Brain microvascular endothelial cell (primary cell): ENCODE results near the gene CYP4F12.
"Not testable (repeated sequence)": the region's sequence is repeated elsewhere in the genome, so short reads cannot be mapped to it uniquely, and the experiment has no call there.

Experiments used
- DNase-seq: peaks from one replicate; pipeline ENCODE4 v3.0.0-alpha.2; 2020
- H3K27ac ChIP-seq: fragments of 250-450 bp; sonication (Bioruptor Pico); 2 replicates; pipeline ENCODE4 v1.5.1; 2020; ENCODE audit warnings: mild to moderate bottlenecking, moderate library complexity
- H3K27me3 ChIP-seq: fragments of 250-450 bp; sonication (Bioruptor Pico); replicated peaks from 2 replicates; pipeline ENCODE4 v1.5.1; 2020; ENCODE audit warnings: mild to moderate bottlenecking
- H3K36me3 ChIP-seq: fragments of 250-450 bp; sonication (Bioruptor Pico); replicated peaks from 2 replicates; pipeline ENCODE4 v1.5.1; 2020; ENCODE audit warnings: mild to moderate bottlenecking
- H3K4me3 ChIP-seq: 2 replicates; pipeline ENCODE4 v1.5.1; 2011; ENCODE audit warnings: low read depth, mild to moderate bottlenecking, control low read depth, low read length, moderate library complexity
- CTCF ChIP-seq: IDR thresholded peaks from 2 replicates; pipeline ENCODE4 v1.5.1; 2011; ENCODE audit warnings: low read depth, mild to moderate bottlenecking, moderate library complexity, low read length, control low read depth, inconsistent platforms; ENCODE audit errors: missing control alignments
- in situ Hi-C: cut with HindIII; loops from 2 replicates; pipeline ENCODE4 v1.10.0; 2017; ENCODE audit warnings: low sequenced_read_pairs, low pct_ligation_motif_present

CYP4F12 gene

DNA sequence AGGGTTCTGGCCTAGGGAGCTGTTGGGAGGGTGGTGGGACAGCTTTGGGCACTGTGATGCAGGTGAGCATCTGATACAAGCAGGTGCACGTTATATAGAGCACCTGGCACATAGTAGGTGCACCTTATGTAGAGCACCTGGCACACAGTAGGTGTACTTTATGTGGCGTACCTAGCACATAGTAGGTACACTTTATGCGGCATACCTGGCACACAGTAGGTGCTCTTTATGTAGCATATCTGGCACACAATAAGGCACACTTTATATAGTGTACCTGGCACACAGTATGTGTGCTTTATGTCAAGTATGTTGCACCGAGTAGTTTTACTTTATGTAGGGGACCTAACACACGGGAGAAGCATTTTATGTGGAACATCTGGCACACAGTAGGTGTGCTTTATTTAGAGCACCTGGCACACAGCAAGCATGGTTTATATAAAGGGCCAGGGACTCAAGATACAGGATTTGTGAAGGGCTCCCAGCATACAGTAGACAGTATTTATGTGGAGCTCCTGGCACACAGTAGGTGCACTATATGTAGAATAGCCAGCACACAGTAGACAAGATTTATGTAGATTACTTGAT, 1.6 kb upstream of the CYP4F12 start:
- no peak overlapping the region for H3K4me3 ChIP-seq
- H3K27ac ChIP-seq, result no peak overlapping the region
- no peaks in the 10 kb centered on the region for H3K27me3 ChIP-seq
- no peak for TF ChIP-seq CTCF
- no peaks in the 10 kb centered on the region for H3K36me3 ChIP-seq
- in situ Hi-C loops, result no loop called here
- DNase-seq, result no peak

DNA sequence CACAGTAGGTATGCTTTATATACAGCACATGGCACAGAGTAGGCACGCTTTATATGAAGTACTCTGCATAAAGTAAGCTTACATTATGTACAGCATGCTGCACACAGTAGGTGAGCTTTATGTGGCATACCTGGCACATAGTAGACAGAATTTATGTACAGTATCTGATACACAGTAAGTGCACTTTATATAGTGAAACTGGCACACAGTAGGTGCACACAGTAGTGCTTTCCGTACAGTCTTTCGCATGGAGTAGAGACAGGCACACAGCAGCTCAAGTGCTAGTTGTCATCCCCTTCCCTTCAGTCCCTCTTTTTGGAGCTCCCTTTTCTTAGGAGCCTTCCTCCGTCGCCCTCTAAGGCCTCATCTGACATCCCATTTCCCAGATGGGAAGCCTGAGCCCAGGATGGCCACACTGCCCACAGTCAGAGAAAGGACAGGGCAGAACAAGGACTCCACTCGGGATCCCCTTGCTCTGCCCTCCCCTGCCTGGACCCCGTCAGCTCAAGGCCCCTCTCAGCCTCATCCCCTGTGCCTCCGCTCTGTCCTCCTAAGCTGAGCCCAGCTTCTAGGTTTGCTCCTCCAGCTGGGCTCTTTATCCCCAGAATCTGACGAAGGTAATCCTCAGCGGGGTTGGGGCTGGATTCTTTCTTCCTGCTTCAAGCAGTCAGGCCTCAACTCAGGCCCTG, 852 bp upstream of the CYP4F12 start:
- no peak overlapping the region for H3K27ac ChIP-seq
- TF ChIP-seq CTCF, result no peak
- no peaks in the 10 kb centered on the region for H3K36me3 ChIP-seq
- no peak for DNase-seq
- no peak overlapping the region for H3K4me3 ChIP-seq
- no peaks in the 10 kb centered on the region for H3K27me3 ChIP-seq
- in situ Hi-C loops, result no loop called here

DNA sequence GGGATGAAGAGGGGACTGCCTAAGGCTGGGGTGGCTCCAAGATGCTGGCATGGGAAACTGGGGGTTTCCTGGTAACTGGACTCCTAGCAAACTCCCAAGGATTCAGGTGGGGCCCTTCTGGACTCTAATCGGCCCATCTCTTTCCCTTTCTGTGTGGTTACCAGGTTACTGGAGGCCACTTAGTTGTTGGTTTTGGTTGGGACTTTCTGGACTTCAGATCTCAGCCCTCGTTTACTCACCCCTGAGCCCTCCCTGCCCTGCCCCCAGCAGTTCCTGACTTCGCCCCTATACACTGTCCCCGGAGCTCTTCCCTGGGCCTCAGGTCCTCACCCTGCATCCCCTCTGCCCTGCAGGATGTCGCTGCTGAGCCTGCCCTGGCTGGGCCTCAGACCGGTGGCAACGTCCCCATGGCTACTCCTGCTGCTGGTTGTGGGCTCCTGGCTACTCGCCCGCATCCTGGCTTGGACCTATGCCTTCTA, 328 bp downstream of the CYP4F12 start:
- in situ Hi-C loops, result no loop called here
- TF ChIP-seq CTCF, result no peak
- Histone ChIP-seq H3K27ac (no peak overlapping the region), H3K4me3 (no peak overlapping the region), H3K27me3 (no peaks in the 10 kb centered on the region), H3K36me3 (no peaks in the 10 kb centered on the region)
- DNase-seq, result no peak

GRCh38 chr19:15675560-15675959, 2.7 kb downstream of the CYP4F12 start:
- H3K27ac ChIP-seq, result no peak overlapping the region
- no peak for DNase-seq
- H3K27me3 ChIP-seq, result no peaks in the 10 kb centered on the region
- H3K4me3 ChIP-seq, result no peak overlapping the region
- no peak for TF ChIP-seq CTCF
- no peaks in the 10 kb centered on the region for H3K36me3 ChIP-seq
- in situ Hi-C loops, result no loop called here

DNA sequence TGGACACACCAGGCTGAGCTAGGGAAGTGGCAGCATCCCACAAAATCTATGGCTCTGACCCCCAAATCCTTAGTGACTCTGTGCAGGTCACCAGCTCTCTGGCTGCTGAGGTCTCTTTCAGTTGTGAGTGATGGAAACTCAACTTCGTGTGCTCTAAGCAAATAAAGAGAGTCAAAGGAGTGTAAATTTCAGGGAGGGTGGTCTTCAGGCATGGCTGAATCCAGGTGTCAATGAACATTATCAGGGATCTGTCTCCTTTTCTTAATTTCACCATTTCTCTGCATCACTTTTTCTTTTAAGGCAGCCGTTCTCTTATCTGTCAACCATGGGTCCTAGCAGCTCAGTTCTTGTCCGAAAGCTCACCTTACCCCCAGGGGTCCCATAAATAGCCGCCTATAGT, 6.2 kb downstream of the CYP4F12 start:
- no peak overlapping the region for H3K27ac ChIP-seq
- DNase-seq, result no peak

DNA sequence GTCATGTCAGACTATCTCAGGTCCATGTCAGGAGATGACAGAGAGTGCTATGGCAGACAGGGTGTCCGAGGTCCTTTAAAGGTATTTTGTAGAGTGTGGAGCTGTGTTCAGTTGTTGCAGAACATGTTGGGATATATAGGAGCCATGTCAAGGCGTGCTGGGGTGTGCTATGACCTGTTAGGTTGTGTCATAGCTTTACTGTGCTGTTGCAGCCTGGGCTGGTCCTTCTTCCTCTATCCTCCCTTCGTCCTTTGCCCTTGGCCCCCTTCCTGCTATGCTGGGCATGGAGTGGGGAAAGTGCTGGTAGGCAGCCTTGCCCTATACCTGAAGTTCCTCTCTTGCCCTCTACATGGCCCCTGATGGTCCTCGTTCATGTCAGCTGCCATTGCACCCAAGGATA, 7.0 kb downstream of the CYP4F12 start:
- H3K27ac ChIP-seq, DNase-seq, in situ Hi-C loops, H3K4me3 ChIP-seq, H3K27me3 ChIP-seq, H3K36me3 ChIP-seq: not testable (repeated sequence)

More for the DNA sequence above, 6.2 kb downstream of the CYP4F12 start:
- no peak for TF ChIP-seq CTCF
- in situ Hi-C loops, result no loop called here
- no peaks in the 10 kb centered on the region for H3K36me3 ChIP-seq
- H3K27me3 ChIP-seq, result no peaks in the 10 kb centered on the region
- H3K4me3 ChIP-seq, result no peak overlapping the region
